ENCODE data around the gene CIAO2B.

GRCh38 chr16:66913711-66914110, 20.5 kb downstream of the CIAO2B start:
- no peak for TF ChIP-seq TAF1 (IDR thresholded peaks at IDR 0.05; ENCODE audit: low read depth, low read length)
- TF ChIP-seq POLR2AphosphoS5 (IDR thresholded peaks at IDR 0.05; ENCODE audit: low read depth, low read length): no peak
- no peak for TF ChIP-seq SPI1 (IDR thresholded peaks at IDR 0.05; ENCODE audit: low read depth, low read length)
- no peak for TF ChIP-seq POLR2A (IDR thresholded peaks at IDR 0.05; ENCODE audit: low read depth, low read length)
- TF ChIP-seq POU2F2 (IDR thresholded peaks at IDR 0.05; ENCODE audit: low read depth, low read length): no peak
- no peak for TF ChIP-seq PAX5 (IDR thresholded peaks at IDR 0.05; ENCODE audit: insufficient read depth, low read length, severe bottlenecking)
